Psoas muscle (tissue), 8 donors: ENCODE measurements around the gene TEX26. TPM values are rescaled to one million over a fixed set of nuclear protein-coding genes. Genes with fewer than 3 reads are reported as not detected.

ENCODE experiments used
- ATAC-seq, 4 donors: fragments of 200-7000 bp; cut with Tn5 transposase; one replicate each; pipeline ENCODE4 v1.9.1; 2020; ENCODE audit warnings: moderate library complexity in 3 of 4, mild to moderate bottlenecking in 2 of 4
- DNase-seq, 2 donors: peaks; one replicate each; pipeline ENCODE4 v3.0.0-alpha.2; 2020
- H3K27ac ChIP-seq: fragments of 200-600 bp; one replicate; pipeline ENCODE4 v1.8.0; 2022
- H3K27me3 ChIP-seq, 3 donors: fragments of 200-600 bp in 1 of 3; one replicate each; pipeline versions ENCODE4 v1.6.1 to v1.8.0; 2013 to 2022; ENCODE audit warnings: low read length in 2 of 3, mild to moderate bottlenecking in 2 of 3, moderate library complexity in 1 of 3; ENCODE audit not compliant: insufficient read depth in 3 of 3
- H3K36me3 ChIP-seq, 2 donors: fragments of 200-600 bp in 1 of 2; one replicate each; pipeline versions ENCODE4 v1.6.1 to v1.8.0; 2013 to 2022; ENCODE audit warnings: low read depth in 1 of 2, mild to moderate bottlenecking in 1 of 2, moderate library complexity in 1 of 2; ENCODE audit not compliant: insufficient read depth in 1 of 2
- H3K4me1 ChIP-seq: fragments of 200-600 bp; one replicate; pipeline ENCODE4 v1.8.0; 2022
- H3K4me3 ChIP-seq: fragments of 200-600 bp; one replicate; pipeline ENCODE4 v1.8.0; 2022; ENCODE audit warnings: mild to moderate bottlenecking
- H3K9me3 ChIP-seq: fragments of 200-600 bp; one replicate; pipeline ENCODE4 v1.8.0; 2022
- CTCF ChIP-seq: fragments of 200-600 bp; IDR thresholded peaks from one replicate; pipeline ENCODE4 v1.8.0; 2022; ENCODE audit warnings: antibody characterized with exemption
- WGBS, 3 donors: extraction: QIAGEN DNeasy Blood & Tissue Kit; methylation state at CpG; one replicate each; pipeline versions ENCODE4 v1.1.6 to v1.1.7; 2013; 5-methylcytosine and 5-hydroxymethylcytosine counted together
- intact Hi-C, 2 donors: fragments of 100-400 bp; cut with DNase I; formaldehyde crosslinking; loops; one replicate each; pipeline versions ENCODE4 v1.11.0 to v1.14.2; 2022
- polyA plus RNA-seq, 3 donors: library from polyadenylated mRNA; stranded (reverse); fragments of 200-250 nt; gene quantifications; one replicate each; pipeline ENCODE4 v1.2.3, GENCODE V29; 2013
- total RNA-seq, 4 donors: library from RNA; stranded (reverse); fragmentation: NEBNext Ultra II Directional in 2 of 4; extraction: Animal tissue kit (Norgen Biotek cat#: 25700) in 2 of 4; gene quantifications; one replicate each; pipeline versions ENCODE4 v1.2.1 to v1.2.4, GENCODE V29; 2021 to 2023
- donor health status: healthy with polysubstance abuse.
- donor health status: DM: no; HTN: no; CAD: no; lungs with moderate emphysema.
- donor health status: Bipolar disorder and iron deficiency.
- donor health status: healthy.
- donor health status: DM: yes; HTN: yes; CAD: no.
- donor health status: DM: no; HTN: no; CAD: no.
- donor health status: DM: no; HTN: no; CAD: no.
- donor health status: DM: yes; HTN: yes; CAD: no.

Gene TEX26
- total and polyA plus RNA-seq, 7 donors, result 0.04 TPM; not detected in 6

- Histone ChIP-seq H3K27me3 (peaks cover 0 to 10% (median 6%) of the 10 kb centered on the region in 3 donors), H3K4me3 (no peak overlapping the region), H3K36me3 (no peaks in the 10 kb centered on the region), H3K27ac (no peak overlapping the region), H3K9me3 (no peaks in the 10 kb centered on the region), H3K4me1 (no peaks in the 10 kb centered on the region)
- WGBS, 3 donors, result 53 to 64% (median 58%) methylated on average over 2 of the region's 2 CpGs
- peak in 2 of 4 donors; percentile 65 to 67 for ATAC-seq
- no peak for DNase-seq
- intact Hi-C loops, result no loop called here
- TF ChIP-seq CTCF, result no peak
Observed at GRCh38 chr13:31001647-31002046, 69.2 kb downstream of the TEX26 start.

DNA sequence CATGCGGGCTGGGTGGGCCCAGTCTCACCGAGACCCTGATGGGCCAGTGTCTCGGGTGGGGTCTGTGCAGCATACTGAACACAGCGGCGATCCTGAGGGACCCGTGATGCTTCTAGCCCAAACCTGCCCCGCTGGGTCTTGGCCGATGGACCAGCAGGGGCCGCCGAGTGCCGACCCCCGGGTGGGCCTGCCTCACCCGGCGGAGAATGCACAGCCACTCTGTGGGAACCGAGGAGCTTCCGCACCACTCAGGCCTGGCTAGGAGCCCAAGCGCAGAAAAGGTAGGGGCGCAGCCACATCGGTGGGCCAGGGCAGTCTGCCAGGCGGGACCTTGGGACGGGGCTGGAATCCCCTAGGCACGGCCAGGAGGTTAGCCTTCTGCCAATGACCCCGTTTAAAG is 72.6 kb downstream of the TEX26 start:
- Histone ChIP-seq H3K9me3 (no peaks in the 10 kb centered on the region), H3K27me3 (peaks cover 0 to 19% (median 5%) of the 10 kb centered on the region in 3 donors), H3K27ac (no peak overlapping the region), H3K4me3 (no peak overlapping the region), H3K4me1 (no peaks in the 10 kb centered on the region), H3K36me3 (no peaks in the 10 kb centered on the region)
- TF ChIP-seq CTCF, result no peak
- DNase-seq (no peak), ATAC-seq (no peak)
- intact Hi-C loops, result no loop called here
- 87 to 93% (median 89%) methylated on average over 23 of the region's 23 CpGs for whole genome bisulfite sequencing, 3 donors

DNA sequence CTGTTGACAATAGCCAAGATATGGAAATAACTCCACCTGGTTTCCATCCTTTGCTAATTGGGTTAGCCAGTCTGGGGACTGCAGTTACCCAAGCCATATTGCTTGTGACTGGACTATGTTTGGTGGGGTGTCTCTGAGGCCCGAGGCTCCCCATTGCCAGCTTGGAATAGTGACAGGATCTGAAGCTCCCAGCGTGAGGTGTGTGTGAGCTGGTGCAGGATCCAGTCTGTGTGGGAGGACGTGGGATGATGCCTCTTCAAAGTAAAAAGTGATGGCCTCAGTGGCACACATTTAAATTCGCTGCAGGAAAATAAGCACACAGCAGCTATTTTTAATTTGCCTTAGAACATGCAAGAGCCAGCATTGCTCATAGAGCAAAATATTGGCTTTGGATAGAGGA is 75.0 kb downstream of the TEX26 start:
- WGBS, 3 donors, result 65 to 81% (median 66%) methylated on average over 4 of the region's 4 CpGs
- ATAC-seq (no peak), DNase-seq (no peak)
- Histone ChIP-seq H3K36me3 (no peaks in the 10 kb centered on the region), H3K4me1 (no peaks in the 10 kb centered on the region), H3K4me3 (no peak overlapping the region), H3K9me3 (no peaks in the 10 kb centered on the region), H3K27ac (no peak overlapping the region), H3K27me3 (peaks cover 0 to 19% (median 7%) of the 10 kb centered on the region in 3 donors)
- intact Hi-C loops, result no loop called here
- no peak for TF ChIP-seq CTCF

DNA sequence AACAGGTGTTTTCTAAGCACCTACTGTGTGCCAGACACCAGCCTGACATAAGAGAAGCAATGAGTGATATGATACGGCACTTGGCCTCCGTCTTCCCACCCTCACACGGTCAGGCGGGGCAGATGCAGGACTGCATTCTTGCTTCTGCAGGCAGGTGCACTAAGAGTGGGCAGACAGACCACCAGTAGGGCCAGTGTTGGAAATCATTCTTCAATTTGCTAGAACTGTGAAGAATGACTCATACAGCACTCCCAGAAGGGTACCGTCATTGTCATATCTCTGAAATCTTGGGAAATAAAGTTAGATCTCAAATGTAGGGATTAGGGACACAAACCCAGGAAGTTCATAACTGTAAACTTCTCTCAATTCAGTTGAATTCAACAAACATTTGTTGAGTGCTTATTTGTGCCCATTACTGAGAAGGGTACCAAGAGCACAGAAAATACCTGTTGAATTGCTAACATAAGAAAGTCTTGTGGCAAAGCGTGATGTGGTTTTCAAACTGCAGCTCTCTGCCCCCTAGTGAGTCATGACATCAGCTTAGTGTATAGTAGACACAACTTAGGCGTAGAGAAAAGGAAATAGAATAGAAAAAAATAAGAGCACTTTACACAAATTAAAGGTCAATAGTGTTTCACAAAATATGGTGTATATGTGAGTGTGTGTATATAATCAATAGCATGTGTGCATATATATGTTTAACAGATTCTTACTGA is 76.1 kb downstream of the TEX26 start:
- 56 to 63% (median 62%) methylated on average over 7 of the region's 7 CpGs for WGBS, 3 donors

More for the DNA sequence above, 76.1 kb downstream of the TEX26 start:
- Histone ChIP-seq H3K36me3 (no peaks in the 10 kb centered on the region), H3K27me3 (peaks cover 0 to 19% (median 7%) of the 10 kb centered on the region in 3 donors), H3K27ac (no peak overlapping the region), H3K9me3 (no peaks in the 10 kb centered on the region), H3K4me3 (no peak overlapping the region), H3K4me1 (no peaks in the 10 kb centered on the region)
- intact Hi-C loops, result no loop called here
- ATAC-seq (no peak), DNase-seq (no peak)
- no peak for TF ChIP-seq CTCF
